ENCODE measurements around the gene TRPC4AP. TPM values are rescaled to one million over a fixed set of nuclear protein-coding genes. Genes with fewer than 3 reads are reported as not detected.

TRPC4AP gene
- total RNA-seq, 2 donors from 2014 or later: 44.1 to 57.4 TPM

DNA sequence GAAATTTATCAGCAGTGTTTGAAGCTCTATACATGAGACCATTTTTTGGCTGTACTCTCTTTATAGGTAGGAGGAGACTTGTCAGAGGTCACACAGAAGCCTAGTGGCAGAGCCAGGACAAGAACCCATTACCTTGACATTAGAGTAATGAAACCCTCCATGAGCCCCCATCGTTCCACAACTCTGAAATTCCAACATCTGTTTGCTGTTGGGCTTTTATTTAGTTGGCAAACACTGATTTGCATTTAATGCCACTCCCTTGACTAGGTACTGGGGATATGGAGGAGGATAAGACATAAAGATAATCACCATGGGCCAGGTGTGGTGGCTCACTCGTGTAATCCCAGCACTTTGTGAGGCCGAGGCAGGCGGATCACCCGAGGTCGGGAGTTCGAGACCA is 138.6 kb downstream of the TRPC4AP start:
- TF ChIP-seq, protein P1, sequence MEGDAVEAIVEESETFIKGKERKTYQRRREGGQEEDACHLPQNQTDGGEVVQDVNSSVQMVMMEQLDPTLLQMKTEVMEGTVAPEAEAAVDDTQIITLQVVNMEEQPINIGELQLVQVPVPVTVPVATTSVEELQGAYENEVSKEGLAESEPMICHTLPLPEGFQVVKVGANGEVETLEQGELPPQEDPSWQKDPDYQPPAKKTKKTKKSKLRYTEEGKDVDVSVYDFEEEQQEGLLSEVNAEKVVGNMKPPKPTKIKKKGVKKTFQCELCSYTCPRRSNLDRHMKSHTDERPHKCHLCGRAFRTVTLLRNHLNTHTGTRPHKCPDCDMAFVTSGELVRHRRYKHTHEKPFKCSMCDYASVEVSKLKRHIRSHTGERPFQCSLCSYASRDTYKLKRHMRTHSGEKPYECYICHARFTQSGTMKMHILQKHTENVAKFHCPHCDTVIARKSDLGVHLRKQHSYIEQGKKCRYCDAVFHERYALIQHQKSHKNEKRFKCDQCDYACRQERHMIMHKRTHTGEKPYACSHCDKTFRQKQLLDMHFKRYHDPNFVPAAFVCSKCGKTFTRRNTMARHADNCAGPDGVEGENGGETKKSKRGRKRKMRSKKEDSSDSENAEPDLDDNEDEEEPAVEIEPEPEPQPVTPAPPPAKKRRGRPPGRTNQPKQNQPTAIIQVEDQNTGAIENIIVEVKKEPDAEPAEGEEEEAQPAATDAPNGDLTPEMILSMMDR (IDR thresholded peaks at IDR 0.05): no peak
- TF ChIP-seq POLR2A (IDR thresholded peaks at IDR 0.05): no peak
- no peak overlapping the region for H3K27ac ChIP-seq
- peaks cover 13% of the 10 kb centered on the region for H3K4me1 ChIP-seq
- ATAC-seq (no peak), DNase-seq (no peak)
- 77 to 82% methylated on average over 7 of the region's 7 CpGs for WGBS, 2 donors
- H3K36me3 ChIP-seq (replicated peaks in 1 of 2; ENCODE audit: insufficient read depth in 1 of 2, low read depth in 2 of 2): no peaks in the 10 kb centered on the region
- intact Hi-C loops (cut with DNase I): no loop called here
- no peak overlapping the region for H3K4me3 ChIP-seq
- H3K9me3 ChIP-seq: no peaks in the 10 kb centered on the region
- no peaks in the 10 kb centered on the region for H3K27me3 ChIP-seq

DNA sequence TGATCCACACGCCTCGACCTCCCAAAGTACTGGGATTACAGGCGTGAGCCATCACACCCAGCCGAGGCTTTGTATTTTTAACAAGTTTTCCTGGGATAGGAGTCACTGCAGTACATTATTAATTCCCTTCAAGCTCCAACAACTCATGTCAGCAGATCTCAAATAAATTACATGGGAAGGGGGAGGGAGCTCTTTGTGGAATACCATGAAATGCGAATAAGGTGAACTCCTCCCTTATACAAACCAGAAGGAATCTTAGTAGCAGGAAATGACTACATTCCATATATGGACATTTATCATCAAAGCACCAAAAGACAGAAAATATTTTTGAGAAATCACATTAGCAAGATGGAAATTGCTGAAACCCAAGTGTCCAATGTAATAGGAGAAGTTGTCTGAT is 139.9 kb downstream of the TRPC4AP start:
- no peak overlapping the region for H3K4me3 ChIP-seq
- 80 to 91% methylated on average over 5 of the region's 5 CpGs for WGBS, 2 donors
- no peak for DNase-seq

More for the DNA sequence above, 139.9 kb downstream of the TRPC4AP start:
- H3K9me3 ChIP-seq: no peaks in the 10 kb centered on the region
- ATAC-seq: no peak
- intact Hi-C loops (cut with DNase I): no loop called here
- H3K27ac ChIP-seq: no peak overlapping the region
- no peak for TF ChIP-seq POLR2A (IDR thresholded peaks at IDR 0.05)
- TF ChIP-seq, protein P1 (IDR thresholded peaks at IDR 0.05): no peak
- H3K36me3 ChIP-seq (replicated peaks in 1 of 2; ENCODE audit: insufficient read depth in 1 of 2, low read depth in 2 of 2): no peaks in the 10 kb centered on the region
- no peaks in the 10 kb centered on the region for H3K27me3 ChIP-seq
- peaks cover 13% of the 10 kb centered on the region for H3K4me1 ChIP-seq

MicroRNAs encoded within 50 kb of the gene (microRNA counts, 767-probe panel; counts per million panel counts)
- microRNA hsa-miR-499a-3p: 0 to 736 counts per million in 2 donors
- 0 to 736 counts per million in 2 donors for microRNA hsa-miR-499a-5p
- microRNA hsa-miR-499b-3p: 0 to 736 counts per million in 2 donors
- 0 to 736 counts per million in 2 donors for microRNA hsa-miR-499b-5p

Small RNAs within 50 kb of the gene (microRNA-seq; reads per million reads assigned to microRNA genes)
- gene MIR499A (ENCODE audit: borderline number of aligned reads in 2 of 2, borderline replicate concordance in 2 of 2): 0 reads per million in 2 donors
- gene MIR499B (ENCODE audit: borderline number of aligned reads in 2 of 2, borderline replicate concordance in 2 of 2): 0 reads per million in 2 donors

Small RNAs within 50 kb of the gene (small RNA-seq; reads per million reads assigned to genes)
- gene MIR499A (not detected), gene RF00275 (not detected), gene RNU6-407P (not detected)

Other genes starting within 250 kb of the TRPC4AP start
- gene GGT7, start 220.0 kb downstream of the TRPC4AP start, total RNA-seq: 10 to 100 TPM; 19.2 to 22.7 TPM
- gene ACSS2, start 216.2 kb downstream of the TRPC4AP start, total RNA-seq: 10 to 100 TPM; 33.9 to 78.1 TPM
- gene GSS, start 137.0 kb downstream of the TRPC4AP start, total RNA-seq: 10 to 100 TPM; 24.6 to 33.0 TPM
- gene MYH7B, start 136.9 kb downstream of the TRPC4AP start, total RNA-seq: 1 to 10 TPM in 1 of 2 donors, under 1 TPM in 1; 0.52 to 1.3 TPM
- gene EDEM2, start 54.5 kb upstream of the TRPC4AP start, total RNA-seq: 10 to 100 TPM; 18.1 to 24.6 TPM
- 10 to 100 TPM in 1 of 2 donors, 1 to 10 TPM in 1; 4.0 to 14.8 TPM for gene PROCR, start 79.3 kb upstream of the TRPC4AP start, total RNA-seq
- 1 to 10 TPM; 3.0 to 9.3 TPM for gene MMP24, start 133.9 kb upstream of the TRPC4AP start, total RNA-seq
- 10 to 100 TPM; 20.4 to 27.5 TPM for gene MMP24OS, start 185.3 kb upstream of the TRPC4AP start, total RNA-seq
- 10 to 100 TPM; 23.3 to 35.6 TPM for gene EIF6, start 192.0 kb upstream of the TRPC4AP start, total RNA-seq
- not detected for gene FAM83C, start 199.6 kb upstream of the TRPC4AP start, total RNA-seq